HCT116 (cell line): ENCODE measurements around the gene AZGP1. TPM values are rescaled to one million over a fixed set of nuclear protein-coding genes. Genes with fewer than 3 reads are reported as not detected.

ENCODE experiments used
- ATAC-seq: fragments of 200-7000 bp; cut with Tn5 transposase; 2 replicates; pipeline ENCODE4 v1.9.1; 2020; ENCODE audit warnings: mild to moderate bottlenecking, moderate library complexity
- BruUV-seq: library from RNA; stranded (reverse); fragments of 400-500 nt; replicated peaks from 2 replicates; lab custom pipeline; 2021; lab: Mats Ljungman, UMichigan
- CTCF ChIA-PET: fragments of 300-600 bp; sonication (Branson Sonifier 250); formaldehyde crosslinking; loops from one replicate; lab custom pipeline; 2021; ENCODE audit warnings: antibody characterized with exemption; lab: Charles Lee
- POLR2A ChIA-PET: fragments of 300-600, 350-600 bp; sonication (Branson Sonifier 250); formaldehyde crosslinking; loops from one replicate; lab custom pipeline; 2021; ENCODE audit warnings: antibody characterized with exemption; lab: Charles Lee
- RAD21 ChIA-PET, 2 experiments: fragments of 300-600 bp; sonication (Branson Sonifier 250); formaldehyde crosslinking; loops; one replicate each; lab custom pipeline; 2023; ENCODE audit warnings: low total read pairs in 2 of 2; ENCODE audit not compliant: uncharacterized antibody in 2 of 2, unreplicated experiment in 2 of 2, low non-redundant PET in 1 of 2; lab: Charles Lee
- DNase-seq: peaks from one replicate; pipeline ENCODE4 v3.0.0-alpha.2; 2010; ENCODE audit warnings: low read depth, low spot score
- H2AFZ ChIP-seq: fragments of 200-600 bp; shearing (Covaris generic), sonication (generic); 2 replicates; pipeline ENCODE4 v1.6.1; 2017; ENCODE audit warnings: low read depth, mixed run types, mixed read lengths, antibody characterized with exemption, low read length; ENCODE audit not compliant: poor library complexity, severe bottlenecking
- H3K27ac ChIP-seq: 2 replicates; pipeline ENCODE4 v1.5.1; 2012; ENCODE audit warnings: low read depth, low read length
- H3K27me3 ChIP-seq: fragments of 200-600 bp; sonication (generic); 2 replicates; pipeline ENCODE4 v1.6.1; 2016; ENCODE audit warnings: mixed run types, low read length, mixed read lengths; ENCODE audit not compliant: insufficient read depth
- H3K36me3 ChIP-seq, 2 experiments: fragments of 200-500 bp in 1 of 2; fragments of 200-600 bp in 1 of 2; sonication (Bioruptor generic) in 1 of 2; sonication (generic) in 1 of 2; 2 replicates each; pipeline versions ENCODE4 v1.5.1 to v1.6.1; 2014 to 2016; ENCODE audit warnings: low read length in 2 of 2, inconsistent platforms in 1 of 2, mixed read lengths in 1 of 2, mixed run types in 1 of 2; ENCODE audit not compliant: insufficient read depth in 2 of 2, control insufficient read depth in 1 of 2
- H3K4me1 ChIP-seq, 2 experiments: fragments of 200-600 bp in 1 of 2; sonication (generic) in 1 of 2; 2 replicates each; pipeline versions ENCODE4 v1.5.1 to v1.6.1; 2012 to 2017; ENCODE audit warnings: low read length in 2 of 2, inconsistent platforms in 1 of 2, mild to moderate bottlenecking in 1 of 2, mixed read lengths in 1 of 2, mixed run types in 1 of 2, moderate library complexity in 1 of 2; ENCODE audit not compliant: insufficient read depth in 2 of 2, control insufficient read depth in 1 of 2
- H3K4me2 ChIP-seq: fragments of 200-600 bp; sonication (generic); 2 replicates; pipeline ENCODE4 v1.6.1; 2017; ENCODE audit warnings: mixed run types, low read length, mixed read lengths
- H3K4me3 ChIP-seq, 2 experiments: fragments of 200-600 bp in 1 of 2; sonication (generic) in 1 of 2; replicated peaks in 1 of 2; 2 replicates each; pipeline ENCODE4 v1.5.1; 2011 to 2016; ENCODE audit warnings: low read length in 2 of 2, control low read depth in 1 of 2, low read depth in 1 of 2, mild to moderate bottlenecking in 1 of 2, mixed read lengths in 1 of 2, mixed run types in 1 of 2
- H3K79me2 ChIP-seq: fragments of 200-600 bp; sonication (generic); 2 replicates; pipeline ENCODE4 v1.6.1; 2017; ENCODE audit warnings: mild to moderate bottlenecking, mixed run types, low read length, moderate library complexity, mixed read lengths; ENCODE audit not compliant: insufficient read depth
- H3K9ac ChIP-seq: fragments of 200-600 bp; sonication (generic); 2 replicates; pipeline ENCODE4 v1.6.1; 2016; ENCODE audit warnings: low read length, mixed read lengths
- H3K9me2 ChIP-seq: fragments of 200-600 bp; sonication (generic), shearing (Covaris generic); 2 replicates; pipeline ENCODE4 v1.6.1; 2017; ENCODE audit warnings: mixed run types, mild to moderate bottlenecking, moderate library complexity; ENCODE audit not compliant: insufficient read depth
- H3K9me3 ChIP-seq, 2 experiments: fragments of 200-500 bp in 1 of 2; fragments of 200-600 bp in 1 of 2; sonication (Bioruptor generic) in 1 of 2; sonication (generic) in 1 of 2; 2 replicates each; pipeline ENCODE4 v1.6.1; 2014 to 2017; ENCODE audit warnings: low read length in 2 of 2, mixed read lengths in 2 of 2, inconsistent platforms in 1 of 2, low read depth in 1 of 2, mild to moderate bottlenecking in 1 of 2, mixed run types in 1 of 2, moderate library complexity in 1 of 2; ENCODE audit not compliant: control insufficient read depth in 1 of 2, insufficient read depth in 1 of 2
- H4K20me1 ChIP-seq: fragments of 200-600 bp; sonication (generic), shearing (Covaris generic); 2 replicates; pipeline ENCODE4 v1.6.1; 2017; ENCODE audit warnings: mixed run types, mild to moderate bottlenecking, moderate library complexity; ENCODE audit not compliant: insufficient read depth
- CBX3 ChIP-seq: IDR thresholded peaks from 2 replicates; pipeline ENCODE4 v1.6.1; 2012; ENCODE audit warnings: low read depth
- CEBPB ChIP-seq: IDR thresholded peaks from 2 replicates; pipeline ENCODE4 v1.6.1; 2012; ENCODE audit warnings: low read depth
- ELF1 ChIP-seq: IDR thresholded peaks from 2 replicates; pipeline ENCODE4 v1.6.1; 2012; ENCODE audit warnings: low read depth, borderline replicate concordance
- EZH2 ChIP-seq: fragments of 200-600 bp; sonication (generic); IDR thresholded peaks from 2 replicates; pipeline ENCODE4 v1.6.1; 2017; ENCODE audit warnings: antibody characterized with exemption, mixed run types
- EZH2phosphoT487 ChIP-seq: fragments of 200-600 bp; IDR thresholded peaks from 2 replicates; pipeline ENCODE4 v1.6.1; 2018; ENCODE audit warnings: antibody characterized with exemption, borderline replicate concordance
- FOSL1 ChIP-seq: IDR thresholded peaks from 2 replicates; pipeline ENCODE4 v1.6.1; 2012; ENCODE audit warnings: low read depth
- POLR2A ChIP-seq: IDR thresholded peaks from 2 replicates; pipeline ENCODE4 v1.7.0; 2011; ENCODE audit warnings: borderline replicate concordance; ENCODE audit not compliant: insufficient read depth, insufficient read length; ENCODE audit errors: extremely low read depth
- POLR2AphosphoS5 ChIP-seq: IDR thresholded peaks from 2 replicates; pipeline ENCODE4 v1.6.1; 2011; ENCODE audit warnings: mild to moderate bottlenecking, low read depth, low read length, moderate library complexity
- RAD21 ChIP-seq: IDR thresholded peaks from 2 replicates; pipeline ENCODE4 v1.6.1; 2012; ENCODE audit warnings: low read depth, mild to moderate bottlenecking
- SIN3A ChIP-seq: IDR thresholded peaks from 2 replicates; pipeline ENCODE4 v1.6.1; 2012; ENCODE audit warnings: low read depth
- SP1 ChIP-seq: IDR thresholded peaks from 2 replicates; pipeline ENCODE4 v1.6.1; 2012; ENCODE audit warnings: low read depth
- SRF ChIP-seq: IDR thresholded peaks from 2 replicates; pipeline ENCODE4 v1.6.1; 2012; ENCODE audit warnings: low read depth
- TCF7L2 ChIP-seq: IDR thresholded peaks from 2 replicates; pipeline ENCODE4 v1.7.0; 2011; ENCODE audit warnings: borderline replicate concordance, inconsistent platforms; ENCODE audit not compliant: insufficient read depth, insufficient read length; ENCODE audit errors: extremely low read depth
- YY1 ChIP-seq: IDR thresholded peaks from 2 replicates; pipeline ENCODE4 v1.6.1; 2011; ENCODE audit warnings: low read length, low read depth, moderate library complexity, mild to moderate bottlenecking; ENCODE audit not compliant: insufficient replicate concordance; ENCODE audit errors: extremely low read depth
- ZFX ChIP-seq: fragments of 450-650 bp; IDR thresholded peaks from 2 replicates; pipeline ENCODE4 v1.6.1; 2017
- ZNF274 ChIP-seq: fragments of 200-500 bp; sonication (Bioruptor generic); IDR thresholded peaks from 2 replicates; pipeline ENCODE4 v1.6.1; 2014; ENCODE audit warnings: mild to moderate bottlenecking, low read depth, low read length, inconsistent platforms
- intact Hi-C: fragments of 100-400 bp; cut with micrococcal nuclease; formaldehyde crosslinking; loops from 2 replicates; pipeline ENCODE4 v1.10.0; 2022
- total RNA-seq: library from RNA; stranded (reverse); gene quantifications from one replicate; pipeline ENCODE4 v1.2.1, GENCODE V29; 2021; ENCODE audit not compliant: unreplicated experiment
- TF ChIP-seq, protein P1 (sequence below): IDR thresholded peaks from 2 replicates; pipeline ENCODE4 v1.6.1; 2011; ENCODE audit warnings: mild to moderate bottlenecking, low read length, moderate library complexity; ENCODE audit not compliant: insufficient replicate concordance; ENCODE audit errors: extremely low read depth
- TF ChIP-seq, protein P2 (sequence below), 3 experiments: fragments of 200-600 bp in 1 of 3; sonication (generic) in 1 of 3; IDR thresholded peaks in 2 of 3; conservative IDR thresholded peaks in 1 of 3; 2 replicates each; pipeline ENCODE4 v1.5.1; 2012 to 2017; ENCODE audit warnings: low read depth in 2 of 3, low read length in 2 of 3, antibody characterized with exemption in 1 of 3, borderline replicate concordance in 1 of 3, control low read depth in 1 of 3, mild to moderate bottlenecking in 1 of 3, mixed read lengths in 1 of 3, mixed run types in 1 of 3, moderate library complexity in 1 of 3; ENCODE audit not compliant: insufficient read depth in 1 of 3
- TF ChIP-seq, protein P3 (sequence below): IDR thresholded peaks from 2 replicates; pipeline ENCODE4 v1.6.1; 2012
- TF ChIP-seq, protein P4 (sequence below): IDR thresholded peaks from 2 replicates; pipeline ENCODE4 v1.6.1; 2012; ENCODE audit warnings: low read depth

The AZGP1 gene
- total RNA-seq, 1 experiment from 2014 or later: 1.1 TPM

DNA sequence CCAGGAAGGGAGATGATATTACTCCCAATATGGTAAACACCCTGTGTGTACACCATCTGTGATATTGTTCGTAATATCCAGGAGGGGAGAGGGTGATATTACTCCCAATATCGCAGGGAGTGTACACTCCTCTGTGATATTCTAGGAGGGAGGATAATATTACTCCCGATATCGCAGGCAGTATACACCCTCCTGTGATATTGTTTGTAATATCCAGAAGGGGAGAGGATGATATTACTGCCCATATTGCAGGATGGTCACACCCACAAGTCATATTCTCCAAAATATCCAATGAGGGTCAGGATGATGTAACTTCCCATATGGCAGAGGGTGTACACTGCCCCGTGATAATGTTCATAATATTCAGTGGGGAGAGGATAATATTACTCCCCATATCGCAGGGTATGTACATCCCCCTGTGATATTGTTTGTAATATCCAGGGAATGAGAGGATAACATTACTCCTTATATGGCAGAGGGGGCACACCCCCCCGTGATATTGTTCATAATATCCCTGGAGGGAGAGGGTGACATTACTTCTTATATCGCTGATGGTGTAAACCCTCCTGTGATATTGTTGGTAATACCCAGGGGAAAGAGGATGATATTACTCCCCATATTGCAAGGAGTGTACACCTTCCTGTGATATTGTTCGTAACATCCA, 17.1 kb downstream of the AZGP1 start:
- no peak for ATAC-seq
- H3K4me2 ChIP-seq: no peak overlapping the region

More for the DNA sequence above, 17.1 kb downstream of the AZGP1 start:
- Histone ChIP-seq H3K9me2 (no peaks in the 10 kb centered on the region), H3K79me2 (no peaks in the 10 kb centered on the region), H3K9me3 (no peaks in the 10 kb centered on the region), H3K36me3 (no peaks in the 10 kb centered on the region), H3K27ac (no peak overlapping the region), H4K20me1 (no peaks in the 10 kb centered on the region), H3K27me3 (peaks cover 7% of the 10 kb centered on the region; the same call in 1 of the 2 replicates), H2AFZ (no peak overlapping the region), H3K9ac (no peak overlapping the region), H3K4me3 (no peak overlapping the region), H3K4me1 (peaks cover 0 to 12% of the 10 kb centered on the region in 2 experiments; a peak in 2 of 4 replicates)
- ChIA-PET POLR2A (no interaction called here), CTCF (no interaction called here), RAD21 (no interaction called here)
- TF ChIP-seq ZNF274 (no peak), EZH2phosphoT487 (no peak), SP1 (no peak), POLR2AphosphoS5 (no peak), CEBPB (no peak), CBX3 (no peak), EZH2 (no peak), ZFX (no peak), SRF (no peak), YY1 (no peak), ELF1 (no peak), RAD21 (no peak), FOSL1 (no peak), SIN3A (no peak), POLR2A (no peak), TCF7L2 (no peak)
- TF ChIP-seq, protein P1, sequence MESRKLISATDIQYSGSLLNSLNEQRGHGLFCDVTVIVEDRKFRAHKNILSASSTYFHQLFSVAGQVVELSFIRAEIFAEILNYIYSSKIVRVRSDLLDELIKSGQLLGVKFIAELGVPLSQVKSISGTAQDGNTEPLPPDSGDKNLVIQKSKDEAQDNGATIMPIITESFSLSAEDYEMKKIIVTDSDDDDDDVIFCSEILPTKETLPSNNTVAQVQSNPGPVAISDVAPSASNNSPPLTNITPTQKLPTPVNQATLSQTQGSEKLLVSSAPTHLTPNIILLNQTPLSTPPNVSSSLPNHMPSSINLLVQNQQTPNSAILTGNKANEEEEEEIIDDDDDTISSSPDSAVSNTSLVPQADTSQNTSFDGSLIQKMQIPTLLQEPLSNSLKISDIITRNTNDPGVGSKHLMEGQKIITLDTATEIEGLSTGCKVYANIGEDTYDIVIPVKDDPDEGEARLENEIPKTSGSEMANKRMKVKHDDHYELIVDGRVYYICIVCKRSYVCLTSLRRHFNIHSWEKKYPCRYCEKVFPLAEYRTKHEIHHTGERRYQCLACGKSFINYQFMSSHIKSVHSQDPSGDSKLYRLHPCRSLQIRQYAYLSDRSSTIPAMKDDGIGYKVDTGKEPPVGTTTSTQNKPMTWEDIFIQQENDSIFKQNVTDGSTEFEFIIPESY: no peak
- TF ChIP-seq, protein P2, sequence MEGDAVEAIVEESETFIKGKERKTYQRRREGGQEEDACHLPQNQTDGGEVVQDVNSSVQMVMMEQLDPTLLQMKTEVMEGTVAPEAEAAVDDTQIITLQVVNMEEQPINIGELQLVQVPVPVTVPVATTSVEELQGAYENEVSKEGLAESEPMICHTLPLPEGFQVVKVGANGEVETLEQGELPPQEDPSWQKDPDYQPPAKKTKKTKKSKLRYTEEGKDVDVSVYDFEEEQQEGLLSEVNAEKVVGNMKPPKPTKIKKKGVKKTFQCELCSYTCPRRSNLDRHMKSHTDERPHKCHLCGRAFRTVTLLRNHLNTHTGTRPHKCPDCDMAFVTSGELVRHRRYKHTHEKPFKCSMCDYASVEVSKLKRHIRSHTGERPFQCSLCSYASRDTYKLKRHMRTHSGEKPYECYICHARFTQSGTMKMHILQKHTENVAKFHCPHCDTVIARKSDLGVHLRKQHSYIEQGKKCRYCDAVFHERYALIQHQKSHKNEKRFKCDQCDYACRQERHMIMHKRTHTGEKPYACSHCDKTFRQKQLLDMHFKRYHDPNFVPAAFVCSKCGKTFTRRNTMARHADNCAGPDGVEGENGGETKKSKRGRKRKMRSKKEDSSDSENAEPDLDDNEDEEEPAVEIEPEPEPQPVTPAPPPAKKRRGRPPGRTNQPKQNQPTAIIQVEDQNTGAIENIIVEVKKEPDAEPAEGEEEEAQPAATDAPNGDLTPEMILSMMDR (IDR thresholded peaks at IDR 0.05 in 2 of 3, conservative IDR thresholded peaks at IDR 0.05 in 1 of 3; ENCODE audit: borderline replicate concordance in 1 of 3, insufficient read depth in 1 of 3, low read depth in 2 of 3, low read length in 2 of 3): no peak
- TF ChIP-seq, protein P3, sequence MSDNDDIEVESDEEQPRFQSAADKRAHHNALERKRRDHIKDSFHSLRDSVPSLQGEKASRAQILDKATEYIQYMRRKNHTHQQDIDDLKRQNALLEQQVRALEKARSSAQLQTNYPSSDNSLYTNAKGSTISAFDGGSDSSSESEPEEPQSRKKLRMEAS: no peak
- TF ChIP-seq, protein P4, sequence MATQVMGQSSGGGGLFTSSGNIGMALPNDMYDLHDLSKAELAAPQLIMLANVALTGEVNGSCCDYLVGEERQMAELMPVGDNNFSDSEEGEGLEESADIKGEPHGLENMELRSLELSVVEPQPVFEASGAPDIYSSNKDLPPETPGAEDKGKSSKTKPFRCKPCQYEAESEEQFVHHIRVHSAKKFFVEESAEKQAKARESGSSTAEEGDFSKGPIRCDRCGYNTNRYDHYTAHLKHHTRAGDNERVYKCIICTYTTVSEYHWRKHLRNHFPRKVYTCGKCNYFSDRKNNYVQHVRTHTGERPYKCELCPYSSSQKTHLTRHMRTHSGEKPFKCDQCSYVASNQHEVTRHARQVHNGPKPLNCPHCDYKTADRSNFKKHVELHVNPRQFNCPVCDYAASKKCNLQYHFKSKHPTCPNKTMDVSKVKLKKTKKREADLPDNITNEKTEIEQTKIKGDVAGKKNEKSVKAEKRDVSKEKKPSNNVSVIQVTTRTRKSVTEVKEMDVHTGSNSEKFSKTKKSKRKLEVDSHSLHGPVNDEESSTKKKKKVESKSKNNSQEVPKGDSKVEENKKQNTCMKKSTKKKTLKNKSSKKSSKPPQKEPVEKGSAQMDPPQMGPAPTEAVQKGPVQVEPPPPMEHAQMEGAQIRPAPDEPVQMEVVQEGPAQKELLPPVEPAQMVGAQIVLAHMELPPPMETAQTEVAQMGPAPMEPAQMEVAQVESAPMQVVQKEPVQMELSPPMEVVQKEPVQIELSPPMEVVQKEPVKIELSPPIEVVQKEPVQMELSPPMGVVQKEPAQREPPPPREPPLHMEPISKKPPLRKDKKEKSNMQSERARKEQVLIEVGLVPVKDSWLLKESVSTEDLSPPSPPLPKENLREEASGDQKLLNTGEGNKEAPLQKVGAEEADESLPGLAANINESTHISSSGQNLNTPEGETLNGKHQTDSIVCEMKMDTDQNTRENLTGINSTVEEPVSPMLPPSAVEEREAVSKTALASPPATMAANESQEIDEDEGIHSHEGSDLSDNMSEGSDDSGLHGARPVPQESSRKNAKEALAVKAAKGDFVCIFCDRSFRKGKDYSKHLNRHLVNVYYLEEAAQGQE: no peak
- DNase-seq: no peak
- BruUV-seq: no TSS peak
- intact Hi-C loops: no loop called here
